Measurements from ENCODE around the gene EPHB6. TPM values are rescaled to one million over a fixed set of nuclear protein-coding genes. Genes with fewer than 3 reads are reported as not detected.
A peak's percentile ranks its signal among the peaks of the same experiment; 100 is the strongest.

The EPHB6 gene
- total and polyA plus RNA-seq, 10 of the 15 experiments (the other 5 are each of a cell fraction or from before 2014, with no cell fraction given): 0.06 to 1.3 (median 0.37) TPM; not detected in 2

GRCh38 chr7:142866361-142867096 lies 11.7 kb downstream of the EPHB6 start:
- TF ChIP-seq SMC3 (IDR thresholded peaks at IDR 0.05; ENCODE audit: borderline replicate concordance, low read length) (peak; percentile 61; the same call in 1 of the 2 replicates), IRF3 (IDR thresholded peaks at IDR 0.05) (no peak), IKZF1 (conservative IDR thresholded peaks at IDR 0.05) (peak; percentile 41; the same call in 1 of the 2 replicates), BMI1 (IDR thresholded peaks at IDR 0.05; ENCODE audit: borderline replicate concordance) (no peak), SKIL (IDR thresholded peaks at IDR 0.05; ENCODE audit: low read depth, poor library complexity, severe bottlenecking) (no peak), RAD21 (IDR thresholded peaks at IDR 0.05; ENCODE audit: insufficient read depth, low read depth, low read length) (peak; percentile 44; the same call in 1 of the 2 replicates), SREBF1 (IDR thresholded peaks at IDR 0.05; ENCODE audit: low read length) (no peak), NFXL1 (IDR thresholded peaks at IDR 0.05; ENCODE audit: borderline replicate concordance) (no peak), CTCF (IDR thresholded peaks at IDR 0.05 in 2 of 3, conservative IDR thresholded peaks at IDR 0.05 in 1 of 3; ENCODE audit: control insufficient read depth in 2 of 3, extremely low read depth in 1 of 3, insufficient read depth in 1 of 3, low read depth in 3 of 3, low read length in 3 of 3) (peak; percentile 43 to 64 (median 60); a peak in 5 of 6 replicates)
- BruUV-seq (replicated peaks): no TSS peak
- ChIA-PET RAD21 (ENCODE audit: unreplicated experiment) (interaction anchor here (0.8 to 2.5 kb wide), 7 partner anchors 12 to 234 kb away, joined by 3 to 23 read pairs (median 9); partner anchors contain the start of gene EPHB6), CTCF (interaction anchor here (0.7 to 2.0 kb wide), 18 partner anchors 10 to 332 kb away, joined by 3 to 11 read pairs (median 3); no protein-coding TSS in a partner anchor), SMC1A (ENCODE audit: uncharacterized antibody, unreplicated experiment) (interaction anchor here (0.9 to 2.5 kb wide), 9 partner anchors 38 to 196 kb away, joined by 3 to 10 read pairs (median 3); no protein-coding TSS in a partner anchor), POLR2A (no interaction called here)
- Histone ChIP-seq H3K9me3 (replicated peaks; ENCODE audit: control insufficient read depth, insufficient read depth, low read length) (no peaks in the 10 kb centered on the region), H3K79me2 (ENCODE audit: control insufficient read depth, insufficient read depth, low read length) (no peaks in the 10 kb centered on the region), H2AFZ (ENCODE audit: control insufficient read depth, low read depth, low read length) (no peak overlapping the region), H4K20me1 (ENCODE audit: control insufficient read depth, insufficient read depth) (no peaks in the 10 kb centered on the region), H3K27ac (ENCODE audit: control insufficient read depth, insufficient read depth) (no peak overlapping the region), H3K36me3 (ENCODE audit: control insufficient read depth in 2 of 2, insufficient read depth in 2 of 2, low read length in 1 of 2) (no peaks in the 10 kb centered on the region), H3K27me3 (replicated peaks in 1 of 2; ENCODE audit: control insufficient read depth in 2 of 2, insufficient read depth in 2 of 2, low read length in 1 of 2) (no peaks in the 10 kb centered on the region), H3K4me3 (no peak overlapping the region), H3K4me1 (ENCODE audit: control insufficient read depth, insufficient read depth, low read length) (no peaks in the 10 kb centered on the region), H3K9ac (ENCODE audit: control insufficient read depth, insufficient read depth, low read length) (no peak overlapping the region), H3K4me2 (ENCODE audit: control insufficient read depth, insufficient read depth) (no peak overlapping the region)
- DNase-seq (ENCODE audit: low read depth, low spot score) (no peak), ATAC-seq (peak; percentile 68), FAIRE-seq (no peak)
- in situ Hi-C loops (cut with MboI) (no loop called here), intact Hi-C loops (cut with micrococcal nuclease; ENCODE audit: unreplicated experiment) (loop anchor here (1.0 kb wide), 1 partner anchor 234 kb away; no protein-coding TSS in a partner anchor)
- WGBS (ENCODE audit: insufficient coverage, insufficient replicate concordance, low lambda C conversion rate, missing lambda C conversion rate): 36% methylated on average over 18 of the region's 18 CpGs
